ENCODE results near the gene PPP3R1. TPM values are rescaled to one million over a fixed set of nuclear protein-coding genes. Genes with fewer than 3 reads are reported as not detected.

Gene PPP3R1
- total and polyA plus RNA-seq, 10 of the 15 experiments (the other 5 are each of a cell fraction or from before 2014, with no cell fraction given): 1.5 to 61.0 (median 15.8) TPM

GRCh38 chr2:68223419-68223818 lies 28.9 kb downstream of the PPP3R1 start:
- Histone ChIP-seq H2AFZ (ENCODE audit: control insufficient read depth, low read depth, low read length) (no peak overlapping the region), H3K4me2 (ENCODE audit: control insufficient read depth, insufficient read depth) (no peak overlapping the region), H3K36me3 (ENCODE audit: control insufficient read depth in 2 of 2, insufficient read depth in 2 of 2, low read length in 1 of 2) (peaks cover 0 to 2% of the 10 kb centered on the region in 2 experiments; a peak in 1 of 4 replicates), H4K20me1 (ENCODE audit: control insufficient read depth, insufficient read depth) (0 out of 2 replicates have a peak, but pooled peaks cover 2% of the 10 kb centered on the region), H3K4me1 (ENCODE audit: control insufficient read depth, insufficient read depth, low read length) (peaks cover 13% of the 10 kb centered on the region; the same call in 1 of the 2 replicates), H3K4me3 (no peak overlapping the region), H3K27me3 (replicated peaks in 1 of 2; ENCODE audit: control insufficient read depth in 2 of 2, insufficient read depth in 2 of 2, low read length in 1 of 2) (no peaks in the 10 kb centered on the region), H3K27ac (ENCODE audit: control insufficient read depth, insufficient read depth) (no peak overlapping the region), H3K9me3 (replicated peaks; ENCODE audit: control insufficient read depth, insufficient read depth, low read length) (peaks cover 6% of the 10 kb centered on the region), H3K9ac (ENCODE audit: control insufficient read depth, insufficient read depth, low read length) (no peak overlapping the region), H3K79me2 (ENCODE audit: control insufficient read depth, insufficient read depth, low read length) (peaks cover 92% of the 10 kb centered on the region)
- CTCF ChIA-PET: interaction anchor here (1.2 to 4.4 kb wide), 7 partner anchors 11 to 101 kb away, joined by 3 to 61 read pairs (median 7); no protein-coding TSS in a partner anchor
- DNase-seq (ENCODE audit: low read depth, low spot score) (no peak), ATAC-seq (no peak), FAIRE-seq (no peak)
- POLR2A ChIA-PET: interaction anchor here (0.9 kb wide), 1 partner anchor 20 kb away, joined by 3 read pairs; no protein-coding TSS in a partner anchor
- intact Hi-C loops (cut with micrococcal nuclease; ENCODE audit: unreplicated experiment): no loop called here
- RAD21 ChIA-PET (ENCODE audit: unreplicated experiment): interaction anchor here (0.7 to 1.5 kb wide), 3 partner anchors 14 to 29 kb away, joined by 3 to 7 read pairs (median 3); no protein-coding TSS in a partner anchor
- in situ Hi-C loops (cut with MboI): no loop called here
- SMC1A ChIA-PET (ENCODE audit: uncharacterized antibody, unreplicated experiment): interaction anchor here (1.1 to 5.8 kb wide), 5 partner anchors 10 to 101 kb away, joined by 4 to 42 read pairs (median 7); no protein-coding TSS in a partner anchor
- BruUV-seq (replicated peaks): no TSS peak
- 54% methylated on average over 2 of the region's 2 CpGs for WGBS (ENCODE audit: insufficient coverage, insufficient replicate concordance, low lambda C conversion rate, missing lambda C conversion rate)
- no peak for TF ChIP-seq BCL11A (IDR thresholded peaks at IDR 0.05; ENCODE audit: low read depth, low read length)
- no peak for TF ChIP-seq HDAC6 (IDR thresholded peaks at IDR 0.05; ENCODE audit: unreplicated experiment)
- TF ChIP-seq FOXM1 (IDR thresholded peaks at IDR 0.05; ENCODE audit: low read depth, low read length): no peak
- no peak for TF ChIP-seq MAX (IDR thresholded peaks at IDR 0.05; ENCODE audit: low read depth, low read length)
- no peak for TF ChIP-seq RCOR1 (conservative IDR thresholded peaks at IDR 0.05; ENCODE audit: low read depth, low read length)
- no peak for TF ChIP-seq BMI1 (IDR thresholded peaks at IDR 0.05; ENCODE audit: borderline replicate concordance)
- TF ChIP-seq SIX5 (IDR thresholded peaks at IDR 0.05; ENCODE audit: low read depth, low read length, severe bottlenecking): no peak
- TF ChIP-seq SREBF1 (IDR thresholded peaks at IDR 0.05; ENCODE audit: low read length): no peak
- no peak for TF ChIP-seq PML (IDR thresholded peaks at IDR 0.05; ENCODE audit: low read length)
- TF ChIP-seq, protein P1, sequence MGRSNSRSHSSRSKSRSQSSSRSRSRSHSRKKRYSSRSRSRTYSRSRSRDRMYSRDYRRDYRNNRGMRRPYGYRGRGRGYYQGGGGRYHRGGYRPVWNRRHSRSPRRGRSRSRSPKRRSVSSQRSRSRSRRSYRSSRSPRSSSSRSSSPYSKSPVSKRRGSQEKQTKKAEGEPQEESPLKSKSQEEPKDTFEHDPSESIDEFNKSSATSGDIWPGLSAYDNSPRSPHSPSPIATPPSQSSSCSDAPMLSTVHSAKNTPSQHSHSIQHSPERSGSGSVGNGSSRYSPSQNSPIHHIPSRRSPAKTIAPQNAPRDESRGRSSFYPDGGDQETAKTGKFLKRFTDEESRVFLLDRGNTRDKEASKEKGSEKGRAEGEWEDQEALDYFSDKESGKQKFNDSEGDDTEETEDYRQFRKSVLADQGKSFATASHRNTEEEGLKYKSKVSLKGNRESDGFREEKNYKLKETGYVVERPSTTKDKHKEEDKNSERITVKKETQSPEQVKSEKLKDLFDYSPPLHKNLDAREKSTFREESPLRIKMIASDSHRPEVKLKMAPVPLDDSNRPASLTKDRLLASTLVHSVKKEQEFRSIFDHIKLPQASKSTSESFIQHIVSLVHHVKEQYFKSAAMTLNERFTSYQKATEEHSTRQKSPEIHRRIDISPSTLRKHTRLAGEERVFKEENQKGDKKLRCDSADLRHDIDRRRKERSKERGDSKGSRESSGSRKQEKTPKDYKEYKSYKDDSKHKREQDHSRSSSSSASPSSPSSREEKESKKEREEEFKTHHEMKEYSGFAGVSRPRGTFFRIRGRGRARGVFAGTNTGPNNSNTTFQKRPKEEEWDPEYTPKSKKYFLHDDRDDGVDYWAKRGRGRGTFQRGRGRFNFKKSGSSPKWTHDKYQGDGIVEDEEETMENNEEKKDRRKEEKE (IDR thresholded peaks at IDR 0.05): no peak
- no peak for TF ChIP-seq YBX1 (IDR thresholded peaks at IDR 0.05)
- no peak for TF ChIP-seq CBX5 (IDR thresholded peaks at IDR 0.05; ENCODE audit: low read depth)
- no peak for TF ChIP-seq NRF1 (conservative IDR thresholded peaks at IDR 0.05; ENCODE audit: low read depth, low read length)
- no peak for TF ChIP-seq RBBP5 (conservative IDR thresholded peaks at IDR 0.05)
- no peak for TF ChIP-seq HDGF (IDR thresholded peaks at IDR 0.05)

Measured in GM12878 (cell line).